ENCODE results near the gene SEPTIN8. TPM values are rescaled to one million over a fixed set of nuclear protein-coding genes. Genes with fewer than 3 reads are reported as not detected.

SEPTIN8 gene
- polyA plus RNA-seq, 4 donors: 75.6 to 90.5 (median 80.4) TPM

GRCh38 chr5:132788508-132788907 lies 11.5 kb upstream of the SEPTIN8 start:
- DNase-seq (ENCODE audit: low read depth in 4 of 4, low spot score in 3 of 4): no peak

DNA sequence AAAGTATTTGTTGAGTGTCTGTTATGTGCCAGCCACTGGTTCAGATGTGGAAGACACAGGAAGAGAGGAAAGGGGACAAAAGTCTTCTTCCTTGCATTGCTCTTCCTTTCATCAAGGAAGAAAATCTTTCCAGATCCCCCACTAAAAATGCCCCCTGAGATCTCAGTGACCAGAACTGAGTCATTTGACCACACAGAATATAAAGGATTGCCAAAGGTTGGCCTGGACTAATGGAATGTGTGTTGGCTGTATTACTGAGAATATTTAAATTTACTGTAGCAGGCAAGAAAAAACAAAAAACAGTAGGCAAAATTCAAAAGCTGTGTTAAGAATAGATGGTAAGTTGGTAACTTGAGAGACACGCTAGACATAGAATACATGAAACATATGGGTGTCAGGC lies 10.0 kb upstream of the SEPTIN8 start:
- DNase-seq (ENCODE audit: low read depth in 4 of 4, low spot score in 3 of 4): no peak

DNA sequence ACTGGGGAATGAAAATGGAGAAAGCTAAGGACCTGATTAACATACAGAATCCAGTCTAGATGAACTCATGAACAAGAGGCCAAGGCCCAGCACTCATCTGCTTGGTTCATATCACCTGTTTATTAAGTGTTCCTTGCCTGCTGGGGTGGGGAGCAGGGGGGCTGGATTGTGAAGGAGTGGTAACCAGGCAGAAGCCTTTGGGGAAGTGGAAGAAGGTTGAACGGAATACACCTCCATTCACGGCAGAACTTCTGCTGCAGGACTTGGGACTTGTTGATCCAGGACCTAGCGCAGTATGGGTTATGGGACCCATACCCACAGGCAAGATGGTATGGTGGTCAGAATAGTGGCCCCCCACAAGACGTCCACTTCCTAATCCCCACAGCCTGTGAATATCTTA lies 8.8 kb upstream of the SEPTIN8 start:
- no peak for DNase-seq (ENCODE audit: low read depth in 4 of 4, low spot score in 3 of 4)

DNA sequence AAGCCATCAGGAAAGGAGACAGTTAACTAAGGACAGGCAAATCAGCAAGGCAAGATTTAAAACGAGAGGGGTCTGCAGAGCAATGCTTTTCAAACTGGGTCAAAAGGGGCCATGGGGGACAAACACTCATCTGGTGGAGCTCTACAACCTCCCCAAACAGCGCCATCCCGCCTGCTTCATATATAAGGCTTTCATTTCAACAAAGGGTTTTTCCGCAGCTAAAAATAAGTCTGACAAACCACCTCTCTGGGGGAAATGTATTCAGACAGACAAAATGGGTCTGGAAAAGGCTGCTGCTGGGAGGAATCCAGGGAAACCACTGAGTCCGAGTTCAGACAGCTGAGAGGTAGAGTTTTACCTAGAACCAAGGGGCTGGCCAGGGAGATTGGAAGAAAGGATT lies 8.3 kb upstream of the SEPTIN8 start:
- no peak for DNase-seq (ENCODE audit: low read depth in 4 of 4, low spot score in 3 of 4)

DNA sequence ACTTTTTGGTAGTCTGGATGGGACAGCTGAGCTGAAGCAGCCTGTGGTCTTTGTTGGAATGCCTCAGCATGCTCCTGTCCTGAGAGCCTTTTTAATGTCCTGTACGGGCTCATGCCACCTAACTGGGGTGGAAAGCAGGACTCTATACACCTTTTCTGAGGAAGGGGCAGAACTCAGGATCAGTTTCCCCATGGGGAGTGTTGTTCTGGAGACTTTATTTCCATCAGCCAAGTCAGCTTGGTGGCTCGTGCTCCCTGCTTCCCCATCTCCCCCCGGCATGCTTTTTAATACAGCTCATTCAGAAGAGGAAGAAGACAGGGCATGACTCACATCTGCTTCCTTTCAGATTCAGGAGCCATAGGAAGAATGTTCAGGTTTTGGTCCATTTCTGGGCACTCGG lies 5.1 kb upstream of the SEPTIN8 start:
- DNase-seq (ENCODE audit: low read depth in 4 of 4, low spot score in 3 of 4): no peak

GRCh38 chr5:132781029-132781428 lies 4.0 kb upstream of the SEPTIN8 start:
- no peak for DNase-seq (ENCODE audit: low read depth in 4 of 4, low spot score in 3 of 4)

DNA sequence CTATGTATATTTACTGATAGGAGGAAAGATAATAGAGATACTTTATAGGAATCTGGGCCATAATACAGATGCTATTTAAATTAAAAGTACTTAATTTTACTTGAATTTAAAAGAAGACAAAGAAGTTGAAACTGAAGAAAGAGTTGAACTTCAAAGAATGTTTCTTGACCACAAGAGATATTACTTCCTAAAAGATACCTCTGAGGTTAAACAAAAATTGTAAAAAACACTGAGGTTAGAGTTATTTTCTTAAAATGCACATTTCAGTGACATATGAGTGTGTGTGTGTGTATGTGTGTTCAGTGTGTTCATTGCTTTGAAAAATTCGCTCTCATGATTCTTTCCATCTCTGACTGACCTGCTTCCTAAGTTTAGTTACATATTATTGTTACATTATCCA lies 3.5 kb upstream of the SEPTIN8 start:
- DNase-seq (ENCODE audit: low read depth in 4 of 4, low spot score in 3 of 4): no peak

GRCh38 chr5:132779961-132780360 lies 2.9 kb upstream of the SEPTIN8 start:
- no peak for DNase-seq (ENCODE audit: low read depth in 4 of 4, low spot score in 3 of 4)

DNA sequence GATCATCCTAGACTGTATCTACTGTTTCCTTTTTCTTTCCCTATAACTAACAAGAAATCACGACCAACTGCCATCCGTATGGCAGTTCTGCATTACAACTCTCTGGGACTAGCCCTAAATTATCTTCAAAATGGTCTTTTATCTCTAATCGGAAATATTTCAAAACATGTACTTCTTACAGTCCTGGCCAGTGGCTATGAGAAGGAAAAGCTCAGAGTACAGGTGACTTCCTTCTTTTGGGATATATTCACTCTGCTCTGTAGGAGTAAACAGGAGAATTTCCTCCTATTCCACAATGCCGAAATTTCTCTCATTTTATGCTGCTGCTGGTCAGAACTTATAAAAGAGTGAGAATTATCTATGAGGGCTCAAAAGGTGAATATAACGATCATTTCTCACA lies 1.8 kb upstream of the SEPTIN8 start:
- no peak for DNase-seq (ENCODE audit: low read depth in 4 of 4, low spot score in 3 of 4)

DNA sequence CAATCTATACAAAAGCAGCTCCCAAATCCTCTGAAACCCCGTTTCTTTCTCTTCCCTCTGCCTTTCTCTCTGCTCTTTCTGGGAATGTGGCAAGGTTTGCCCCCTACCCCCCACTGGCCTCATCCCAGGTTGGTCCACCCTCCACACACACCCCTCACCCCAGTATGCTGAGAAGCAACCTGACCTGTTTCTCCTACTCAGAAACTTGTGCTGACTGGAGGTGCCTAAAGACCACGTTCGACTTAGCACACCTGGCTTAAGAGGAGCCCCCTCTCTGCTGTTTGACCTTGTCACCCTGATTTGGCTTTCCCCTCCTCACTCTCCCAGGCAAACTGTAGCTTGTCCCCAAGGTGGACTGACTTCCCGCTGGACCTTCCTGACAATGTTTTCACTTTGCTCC lies 1.1 kb upstream of the SEPTIN8 start:
- DNase-seq (ENCODE audit: low read depth in 4 of 4, low spot score in 3 of 4): no peak

- DNase-seq (ENCODE audit: low read depth in 4 of 4, low spot score in 3 of 4): no peak
These were observed 166 bp downstream of the SEPTIN8 start for GRCh38 chr5:132776938-132777208.

DNA sequence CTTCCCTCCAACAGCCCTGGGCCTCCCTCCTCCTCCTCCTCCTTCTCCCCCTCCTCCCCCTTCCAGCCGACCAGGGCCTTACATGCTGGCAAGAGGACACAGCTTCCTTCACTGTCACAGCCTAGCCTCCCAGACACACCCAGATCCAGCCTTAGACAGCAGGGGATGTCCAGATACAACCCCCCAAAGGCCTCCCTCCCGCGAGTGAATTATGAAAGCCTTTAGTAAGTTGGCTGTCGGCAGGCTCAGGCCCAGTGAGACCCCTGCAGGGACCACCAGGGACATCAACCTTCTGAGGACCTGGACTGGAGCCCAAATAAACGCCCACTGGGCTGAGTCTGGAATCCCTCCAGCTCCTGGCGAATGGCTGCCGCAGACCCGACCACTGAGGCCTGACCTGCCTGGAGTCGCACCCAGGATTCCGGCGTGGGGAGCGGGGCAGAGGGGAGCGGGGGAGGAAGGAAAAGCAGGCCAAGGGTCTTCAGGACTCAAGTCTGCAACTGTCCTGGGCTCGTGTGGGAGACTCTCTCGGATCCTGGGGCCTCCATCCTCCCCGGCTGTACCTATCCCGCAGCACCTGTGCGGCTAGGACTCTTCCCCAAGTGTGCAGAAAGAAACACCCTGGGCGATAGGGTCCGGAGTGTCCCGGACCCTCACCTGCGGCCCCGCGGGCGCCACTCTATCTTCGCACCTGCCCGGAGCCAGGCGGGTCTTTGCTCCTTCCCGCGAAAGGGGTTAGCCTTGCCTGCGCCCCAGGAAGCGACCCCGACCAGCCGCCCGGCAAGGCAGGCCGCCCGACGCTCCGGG lies 705 bp downstream of the SEPTIN8 start:
- DNase-seq (ENCODE audit: low read depth in 4 of 4, low spot score in 3 of 4): no peak

GRCh38 chr5:132775476-132775961 lies 1.5 kb downstream of the SEPTIN8 start:
- DNase-seq (ENCODE audit: low read depth in 4 of 4, low spot score in 3 of 4): no peak

GRCh38 chr5:132774896-132775295 lies 2.1 kb downstream of the SEPTIN8 start:
- DNase-seq (ENCODE audit: low read depth in 4 of 4, low spot score in 3 of 4): no peak

GRCh38 chr5:132774406-132774805 lies 2.6 kb downstream of the SEPTIN8 start:
- DNase-seq (ENCODE audit: low read depth in 4 of 4, low spot score in 3 of 4): no peak

DNA sequence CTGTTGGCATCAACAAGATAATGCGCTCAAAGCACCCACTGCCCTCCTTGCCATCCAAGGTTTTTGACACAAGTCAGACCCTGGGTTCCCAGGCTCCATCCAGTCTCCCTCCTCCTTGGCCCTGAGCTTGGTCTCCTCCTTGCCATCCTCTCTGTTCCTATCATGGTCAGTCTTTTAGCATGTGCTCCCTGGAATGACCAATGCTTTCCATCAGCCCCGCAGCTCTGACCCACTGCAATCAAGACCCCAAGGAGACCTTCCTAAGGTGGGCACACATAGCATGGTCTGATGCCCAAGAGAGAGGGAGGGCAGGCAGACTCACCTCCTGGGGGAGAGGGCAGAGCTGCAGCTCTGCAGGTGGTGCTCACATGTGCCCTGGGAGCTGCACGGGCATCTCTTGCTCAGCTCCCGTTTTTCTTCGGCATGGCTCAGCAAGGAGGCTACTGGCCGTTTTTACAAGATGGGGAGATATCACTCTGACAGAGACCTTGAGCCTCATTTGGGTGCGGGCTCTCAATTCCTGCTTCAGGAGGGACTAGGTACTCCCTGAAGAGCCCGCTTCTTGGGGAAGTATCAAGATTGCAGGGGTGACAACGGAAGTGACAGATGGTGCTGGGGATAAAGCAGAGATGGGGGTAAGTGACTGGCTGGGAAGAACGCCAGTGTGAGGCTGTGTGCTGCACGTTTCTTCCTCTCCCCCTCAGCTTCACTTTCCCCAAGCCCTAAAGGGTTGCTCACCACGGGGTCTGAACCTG lies 3.3 kb downstream of the SEPTIN8 start:
- DNase-seq (ENCODE audit: low read depth in 4 of 4, low spot score in 3 of 4): no peak

DNA sequence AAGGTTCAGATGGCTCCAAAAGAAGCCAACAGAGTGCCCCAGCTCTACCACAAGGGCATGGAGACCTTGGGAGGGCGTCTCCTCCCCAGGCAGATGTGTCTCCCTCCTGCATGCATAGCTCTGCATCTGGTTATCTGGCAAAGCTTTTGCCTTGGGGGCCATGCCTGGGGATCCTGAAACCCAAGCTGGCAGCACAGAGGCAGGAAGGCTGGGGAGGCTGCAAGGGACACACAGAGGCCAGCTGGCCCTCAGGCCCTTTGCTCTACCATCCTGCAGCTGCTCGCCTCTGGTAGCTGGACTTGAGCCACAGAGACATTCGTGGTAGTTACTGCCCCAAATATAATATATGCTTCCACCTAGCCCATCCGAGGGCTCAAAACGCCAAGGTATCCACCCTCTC lies 3.9 kb downstream of the SEPTIN8 start:
- DNase-seq (ENCODE audit: low read depth in 4 of 4, low spot score in 3 of 4): no peak

DNA sequence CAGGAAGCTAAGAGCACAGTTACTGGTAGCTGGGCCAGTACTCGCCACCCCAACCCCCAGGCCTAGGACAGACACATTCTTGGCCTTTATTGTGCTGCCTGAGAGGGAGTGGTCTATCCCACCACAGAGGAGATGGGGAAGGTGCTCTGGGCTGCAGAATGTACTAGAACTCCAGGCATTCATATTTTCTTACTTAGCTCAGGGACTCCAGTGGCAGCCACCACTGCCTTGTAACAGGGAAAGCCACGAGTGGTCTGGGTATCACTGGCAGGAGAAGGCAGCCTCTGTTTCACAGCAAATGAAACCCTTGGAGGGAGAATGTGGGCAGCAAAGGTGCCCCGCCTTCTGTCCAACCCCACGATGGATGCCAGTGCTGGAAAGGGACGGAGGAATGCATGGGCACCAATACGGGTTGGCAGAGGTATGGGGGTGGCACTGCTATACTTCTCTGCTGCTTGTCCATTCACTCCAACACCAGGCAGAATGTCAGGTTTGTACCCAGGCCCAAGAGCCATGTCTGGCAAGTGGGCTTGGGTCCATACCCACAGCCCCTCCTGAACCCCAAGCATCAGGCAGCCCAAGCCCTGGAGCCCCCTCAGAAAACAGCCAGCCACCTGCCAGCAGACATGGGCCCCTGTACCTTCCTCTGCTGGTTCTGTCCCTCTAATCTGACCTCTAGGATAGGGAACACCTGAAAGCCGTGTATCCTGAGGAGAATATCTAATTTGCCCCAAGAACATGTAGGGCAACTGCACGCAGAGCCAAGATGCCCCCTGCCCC lies 4.6 kb downstream of the SEPTIN8 start:
- DNase-seq (ENCODE audit: low read depth in 4 of 4, low spot score in 3 of 4): no peak

DNA sequence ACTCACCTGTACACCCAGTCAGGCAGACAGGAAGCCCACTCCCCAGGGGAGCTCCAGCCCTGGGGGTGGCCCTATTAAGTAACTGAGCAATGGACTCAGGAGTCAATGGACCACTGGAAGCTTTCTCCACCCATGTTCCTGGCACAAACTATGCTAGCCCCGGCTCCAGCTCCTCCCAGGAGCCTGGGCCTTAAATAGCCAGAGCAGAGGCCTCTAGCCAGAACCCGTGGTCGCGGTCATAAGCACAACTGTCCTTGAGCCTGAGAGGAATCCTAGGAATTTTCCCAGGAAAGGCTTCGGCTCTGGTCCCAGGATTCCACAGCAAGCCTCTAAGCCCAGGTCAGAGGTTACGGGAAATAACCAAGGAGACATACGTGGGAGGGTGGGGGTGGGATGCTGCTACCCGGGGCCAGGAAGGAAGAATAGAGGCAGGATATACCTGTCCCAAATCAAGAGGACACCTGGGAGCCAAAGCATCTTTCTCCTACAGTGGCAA lies 5.5 kb downstream of the SEPTIN8 start:
- DNase-seq (ENCODE audit: low read depth in 4 of 4, low spot score in 3 of 4): no peak

DNA sequence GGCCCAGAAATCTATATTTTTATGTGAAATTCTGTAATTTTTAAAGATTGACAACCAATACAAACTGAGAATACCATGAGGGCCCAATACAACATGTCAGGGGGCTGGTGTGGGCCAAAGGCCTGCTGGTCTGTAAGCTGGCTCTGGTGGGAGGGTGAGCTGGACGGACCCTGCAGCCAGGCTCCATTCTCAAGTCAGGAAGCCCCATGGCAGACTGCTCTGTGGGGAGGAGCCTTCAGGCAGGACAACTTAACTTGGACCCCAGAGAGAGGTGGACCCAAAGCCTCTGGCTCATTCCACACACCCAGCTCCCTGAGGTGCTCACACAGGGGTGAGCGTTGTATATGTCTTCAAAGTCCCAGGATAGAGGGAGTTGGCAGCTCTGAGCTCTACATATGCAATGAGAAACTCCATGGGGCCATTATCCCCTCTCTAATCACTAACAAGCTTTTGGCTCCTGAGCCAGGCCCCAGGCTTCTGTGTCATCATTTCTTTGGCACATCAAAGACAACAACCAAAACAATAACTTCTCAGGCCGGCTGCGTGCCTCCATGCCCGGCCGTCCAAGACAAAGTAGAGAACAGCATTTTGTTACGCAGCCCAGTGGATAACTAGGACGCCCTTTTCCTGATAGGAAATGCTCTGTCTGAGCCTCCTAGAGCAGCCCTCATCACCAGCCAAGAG lies 6.4 kb downstream of the SEPTIN8 start:
- no peak for DNase-seq (ENCODE audit: low read depth in 4 of 4, low spot score in 3 of 4)

DNA sequence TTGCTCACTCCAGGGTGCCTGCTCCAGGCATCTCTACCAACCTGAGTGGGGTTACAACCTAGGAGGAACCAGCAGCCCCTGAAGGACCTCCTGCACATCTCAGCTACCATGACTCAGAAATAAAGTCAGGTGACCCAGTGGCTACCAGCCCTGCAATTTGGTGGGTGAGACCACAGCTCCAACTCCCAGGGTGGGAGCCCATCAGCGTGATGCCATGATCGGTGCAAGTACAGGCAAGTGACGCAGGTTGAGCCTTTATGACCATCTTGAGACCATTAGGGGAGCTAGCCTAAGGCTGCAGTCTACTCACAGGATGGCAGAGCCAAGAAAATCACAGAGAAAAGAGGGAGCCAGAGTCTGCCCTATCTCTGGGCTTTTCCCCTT lies 8.6 kb downstream of the SEPTIN8 start:
- DNase-seq (ENCODE audit: low read depth in 4 of 4, low spot score in 3 of 4): no peak
